Fibroblast of villous mesenchyme (primary cell): Measurements from ENCODE around the gene UXS1. TPM values are rescaled to one million over a fixed set of nuclear protein-coding genes. Genes with fewer than 3 reads are reported as not detected.
A peak's percentile ranks its signal among the peaks of the same experiment; 100 is the strongest.

Source experiments
- DNase-seq: peaks from one replicate; pipeline ENCODE4 v3.0.0-alpha.2; 2010; ENCODE audit warnings: low read depth
- H3K4me3 ChIP-seq: 2 replicates; pipeline ENCODE4 v1.5.1; 2011; ENCODE audit warnings: low read depth, mild to moderate bottlenecking, low read length
- CTCF ChIP-seq: IDR thresholded peaks from 2 replicates; pipeline ENCODE4 v1.5.1; 2012; ENCODE audit warnings: low read depth, mild to moderate bottlenecking, low read length; ENCODE audit not compliant: insufficient read depth
- total RNA-seq: library from RNA; depleted of rRNA; stranded (reverse); fragments of >200 nt; gene quantifications from 2 replicates; pipeline ENCODE4 v1.2.3, GENCODE V29; 2012

The UXS1 gene
- total RNA-seq, 1 donor, result 37.6 TPM

DNA sequence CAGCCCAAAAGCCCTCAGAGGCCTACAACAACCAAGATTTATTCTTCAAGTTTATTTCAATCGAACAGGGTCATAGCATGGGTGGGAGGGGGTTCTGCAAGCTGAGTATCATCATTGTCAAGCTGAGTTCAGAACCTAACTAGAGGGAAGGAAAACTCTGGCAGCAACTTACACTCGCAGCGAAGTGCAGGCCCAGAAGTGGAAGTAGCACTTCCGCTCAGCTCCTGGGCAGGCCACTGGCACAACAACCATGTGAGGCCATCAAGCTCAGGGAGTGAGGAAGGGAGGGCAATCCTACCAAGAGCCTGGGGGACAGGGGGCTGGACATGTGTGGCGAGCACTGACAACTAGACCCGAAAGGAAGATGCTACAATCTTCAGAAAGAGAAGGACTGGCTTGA, 4.8 kb downstream of the UXS1 start:
- TF ChIP-seq CTCF, result no peak
- H3K4me3 ChIP-seq, result no peak overlapping the region
- DNase-seq, result no peak

DNA sequence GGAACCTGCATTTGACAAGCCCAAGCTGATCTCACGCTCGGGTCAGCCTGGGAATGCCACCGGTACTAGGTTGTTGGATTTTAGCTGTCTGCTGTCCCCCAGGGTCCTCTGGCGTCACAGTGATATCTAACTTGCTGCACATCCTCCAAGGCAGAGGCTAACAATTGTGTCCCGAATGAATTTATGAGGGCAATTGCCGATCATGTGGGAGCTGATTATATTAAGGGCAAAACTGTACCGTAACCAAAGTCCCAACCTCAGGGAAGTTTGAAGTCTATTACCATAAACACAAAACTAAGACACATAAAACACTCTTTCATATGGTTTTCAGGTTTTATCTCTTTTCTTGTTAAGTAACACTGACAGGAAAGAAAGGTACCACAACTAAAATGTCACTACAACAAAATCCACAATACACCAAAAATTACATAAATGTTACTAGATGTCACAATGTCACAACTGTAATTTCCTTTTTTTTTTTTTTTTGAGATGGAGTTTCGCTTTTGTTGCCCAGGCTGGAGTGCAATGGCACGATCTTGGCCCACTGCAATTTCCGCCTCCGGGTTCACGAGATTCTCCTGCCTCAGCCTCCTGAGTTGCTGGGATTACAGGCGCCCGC, 6.7 kb downstream of the UXS1 start:
- no peak overlapping the region for H3K4me3 ChIP-seq
- no peak for DNase-seq
- TF ChIP-seq CTCF, result no peak

DNA sequence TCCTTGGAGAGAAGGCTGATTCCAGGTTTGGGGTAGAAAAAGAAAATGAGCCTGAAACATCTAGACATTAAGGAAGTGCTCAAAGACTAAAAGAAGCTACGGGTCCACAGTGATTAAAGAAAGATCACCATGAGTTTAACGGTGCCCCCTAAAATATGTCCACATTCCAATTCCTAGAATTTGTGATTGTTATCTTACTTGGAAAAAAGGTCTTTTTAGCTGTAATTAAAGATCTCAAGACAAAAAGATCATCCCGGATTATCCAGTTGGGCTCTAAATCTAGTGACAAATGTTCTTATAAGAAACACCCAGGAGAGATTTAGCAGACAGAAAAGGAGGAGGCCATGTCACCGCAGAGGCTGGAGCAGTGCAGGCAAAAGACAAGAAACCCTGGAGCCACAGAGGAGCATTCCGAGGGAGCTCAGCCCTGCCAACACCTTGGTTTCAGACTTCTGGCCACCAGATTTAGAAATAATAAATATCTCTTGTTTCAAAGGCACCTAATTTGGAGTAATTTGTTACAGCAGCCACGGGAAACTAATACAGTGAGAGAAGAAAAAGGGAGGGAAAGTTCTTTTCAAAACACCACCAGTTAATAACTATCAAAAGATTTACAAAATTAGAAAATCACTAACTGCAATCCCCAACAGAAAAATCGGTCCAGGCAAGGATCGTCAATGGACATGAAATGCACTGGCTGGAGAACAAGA, 8.5 kb downstream of the UXS1 start:
- H3K4me3 ChIP-seq, result no peak overlapping the region
- TF ChIP-seq CTCF, result no peak
- no peak for DNase-seq

- H3K4me3 ChIP-seq, result no peak overlapping the region
- no peak for TF ChIP-seq CTCF
- no peak for DNase-seq
These were observed 9.2 kb downstream of the UXS1 start for GRCh38 chr2:106184857-106185256.

DNA sequence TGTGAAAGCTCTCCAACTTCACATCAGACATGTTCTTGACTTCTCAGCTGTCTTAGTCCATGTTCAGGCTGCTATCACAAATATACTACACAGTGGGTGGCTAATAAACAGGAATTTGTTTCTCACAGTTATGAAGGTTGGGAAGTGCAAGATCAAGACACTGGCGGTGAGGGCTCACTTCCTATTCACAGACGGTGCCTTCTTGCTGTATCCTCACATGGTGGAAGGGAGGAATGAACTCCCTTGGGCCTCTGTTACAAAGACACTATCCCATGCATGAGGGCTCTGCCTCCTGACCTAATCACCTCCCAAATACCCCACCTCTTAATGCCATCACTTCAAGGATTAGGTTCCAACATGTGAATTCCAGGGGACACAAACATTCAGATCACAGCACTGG, 9.7 kb downstream of the UXS1 start:
- no peak overlapping the region for H3K4me3 ChIP-seq
- TF ChIP-seq CTCF, result no peak
- no peak for DNase-seq

DNA sequence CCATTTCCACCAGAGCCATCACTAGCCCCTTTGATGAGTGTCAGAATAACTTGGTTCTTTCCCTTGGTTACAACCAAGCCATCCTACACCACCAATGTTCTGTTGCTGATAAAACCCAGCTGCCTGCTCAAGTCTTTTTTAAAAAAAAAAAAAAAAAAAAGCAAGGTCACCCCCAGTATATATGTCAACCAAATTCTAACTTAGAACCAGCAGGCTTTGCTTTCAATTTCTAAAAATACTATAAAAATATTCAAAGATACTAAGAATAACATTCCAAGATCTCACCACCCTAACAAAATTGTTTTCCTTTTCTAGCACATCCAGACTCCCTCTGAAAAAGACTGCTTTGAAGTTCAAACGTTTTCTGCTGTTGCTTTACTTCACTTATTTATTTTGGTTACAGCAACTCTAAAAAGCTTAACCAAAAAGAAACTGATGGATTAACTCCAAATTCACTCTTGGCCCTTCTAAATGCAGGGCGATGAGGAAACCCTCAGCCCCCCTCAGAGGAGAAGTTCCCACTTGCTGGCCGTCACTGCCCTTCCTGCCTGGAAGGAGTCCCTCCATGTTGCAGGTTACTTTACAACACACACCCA, 10.9 kb downstream of the UXS1 start:
- TF ChIP-seq CTCF, result no peak
- peak; percentile 18 for DNase-seq
- no peak overlapping the region for H3K4me3 ChIP-seq
